ENCODE results near the gene PNPLA1.

Gene PNPLA1

GRCh38 chr6:36246506-36247268 is 23.2 kb upstream of the PNPLA1 start:
- DNase-seq = no peak

- no peak for DNase-seq
These were observed 22.2 kb upstream of the PNPLA1 start for GRCh38 chr6:36247693-36248092.

DNA sequence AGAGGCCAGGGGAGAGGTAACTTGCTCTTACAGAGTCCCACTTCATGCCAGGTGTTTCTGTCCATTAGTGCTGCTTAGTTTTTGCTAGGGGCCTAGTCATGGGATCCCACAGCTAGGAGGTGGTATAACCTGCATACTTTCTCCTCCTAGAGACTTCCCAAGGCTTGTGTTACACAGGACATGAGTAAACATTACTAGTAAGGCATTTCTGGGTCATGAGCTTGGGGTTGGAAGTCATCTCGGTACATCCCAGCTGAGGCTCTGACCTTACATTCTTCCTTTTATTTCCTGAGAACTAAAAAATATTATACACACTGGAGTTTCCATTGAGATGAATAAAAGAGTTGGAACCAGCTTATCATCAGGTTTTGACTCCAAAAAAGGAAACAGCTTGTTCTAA is 20.9 kb upstream of the PNPLA1 start:
- no peak for DNase-seq

DNA sequence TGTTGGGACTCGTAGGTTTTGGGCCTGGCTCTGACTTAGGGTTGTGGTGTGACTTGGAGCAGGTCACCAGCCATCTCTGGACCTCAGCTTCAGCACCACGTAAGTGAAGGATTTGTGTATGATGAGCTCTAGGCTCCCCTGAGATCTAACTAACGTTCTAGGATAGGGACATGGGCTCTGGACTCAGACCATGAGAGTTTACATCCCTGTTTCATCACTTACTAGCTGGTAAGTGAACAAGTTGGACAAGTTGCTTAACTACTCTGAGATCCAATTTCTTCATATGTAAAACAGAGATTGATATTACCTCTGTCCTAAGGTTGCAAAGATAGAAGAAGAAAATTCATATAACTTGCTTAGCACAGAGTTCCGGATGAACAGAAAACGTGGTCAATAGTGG is 20.3 kb upstream of the PNPLA1 start:
- DNase-seq = no peak

GRCh38 chr6:36252005-36252404 is 17.9 kb upstream of the PNPLA1 start:
- DNase-seq = no peak

- no peak for DNase-seq
These were observed 6.4 kb upstream of the PNPLA1 start for GRCh38 chr6:36263390-36264000.

DNA sequence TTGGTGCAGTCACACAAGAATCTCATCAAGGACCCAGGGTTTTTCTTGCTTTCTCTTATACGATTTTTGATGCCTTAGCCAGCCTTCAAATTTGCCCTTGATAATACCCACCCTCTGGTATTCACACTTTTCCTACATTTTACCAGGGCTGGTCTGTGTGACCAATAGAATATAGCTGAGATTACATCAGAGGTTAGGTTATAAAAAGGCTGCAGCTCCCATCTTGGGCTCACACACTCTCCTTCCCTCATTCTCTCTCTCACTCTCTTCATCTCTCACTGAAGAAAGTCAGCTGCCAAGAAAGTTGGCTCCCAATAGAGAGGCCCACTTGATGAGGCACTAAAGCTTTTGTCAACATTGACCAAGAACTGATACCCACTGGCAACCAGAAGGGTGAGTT is 4.1 kb upstream of the PNPLA1 start:
- no peak for DNase-seq

DNA sequence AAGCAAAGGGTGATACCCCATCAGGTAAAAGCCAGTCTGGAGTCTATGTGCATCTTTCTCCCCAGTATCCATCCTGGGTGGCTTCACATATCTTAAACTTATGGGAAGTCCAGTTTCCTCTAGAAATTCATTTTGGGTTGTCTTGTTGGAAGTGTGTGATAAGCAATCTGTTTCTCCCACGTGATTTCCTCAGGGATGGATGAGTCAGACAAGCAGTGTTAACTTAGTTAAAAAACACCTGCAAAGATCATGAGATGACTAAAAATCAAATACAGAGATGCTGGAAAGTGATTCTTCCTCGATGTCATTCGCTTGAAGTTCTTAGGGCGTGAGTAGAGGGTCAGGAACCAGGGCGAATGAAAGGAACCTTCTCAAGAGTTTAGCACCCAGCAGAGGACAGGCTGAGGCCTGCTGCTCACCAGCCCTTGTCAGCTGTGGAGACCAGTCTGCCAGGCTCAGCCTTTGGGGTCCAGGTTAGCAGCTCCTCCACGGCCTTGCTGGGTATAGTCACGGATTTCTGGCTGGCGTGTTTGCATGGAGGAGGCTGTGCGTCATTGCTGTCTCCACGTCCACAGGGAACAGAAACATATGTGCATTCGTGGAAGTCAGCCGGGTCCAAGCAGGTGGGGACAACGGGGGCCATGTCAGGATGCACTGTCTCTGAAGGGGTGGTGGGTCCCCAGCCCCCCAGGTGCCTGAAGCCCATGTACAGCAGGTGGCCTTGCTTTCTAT is 2.8 kb upstream of the PNPLA1 start:
- no peak for DNase-seq

- no peak for DNase-seq
These were observed 2.0 kb upstream of the PNPLA1 start for GRCh38 chr6:36267731-36268477.

GRCh38 chr6:36268478-36269275 is 1.2 kb upstream of the PNPLA1 start:
- DNase-seq = no peak

DNA sequence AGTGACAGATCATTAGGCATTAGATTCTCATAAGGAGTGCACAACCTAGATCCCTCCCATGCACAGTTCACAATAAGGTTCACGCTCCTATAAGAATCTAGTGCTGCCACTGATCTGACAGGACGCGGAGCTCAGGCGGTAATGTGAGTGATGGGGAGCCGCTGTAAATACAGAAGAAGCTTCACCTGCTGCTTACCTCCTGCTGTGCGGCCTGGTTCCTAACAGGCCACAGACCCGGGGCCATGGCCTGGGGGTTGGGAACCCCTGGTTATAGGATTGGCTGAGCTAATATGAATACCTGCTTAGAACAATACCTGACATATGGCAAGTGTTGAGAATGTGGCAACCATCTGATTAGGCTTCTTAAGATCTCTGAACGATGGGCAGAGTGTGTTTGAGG is 2.4 kb downstream of the PNPLA1 start:
- no peak for DNase-seq

GRCh38 chr6:36273067-36273466 is 3.2 kb downstream of the PNPLA1 start:
- DNase-seq = no peak

DNA sequence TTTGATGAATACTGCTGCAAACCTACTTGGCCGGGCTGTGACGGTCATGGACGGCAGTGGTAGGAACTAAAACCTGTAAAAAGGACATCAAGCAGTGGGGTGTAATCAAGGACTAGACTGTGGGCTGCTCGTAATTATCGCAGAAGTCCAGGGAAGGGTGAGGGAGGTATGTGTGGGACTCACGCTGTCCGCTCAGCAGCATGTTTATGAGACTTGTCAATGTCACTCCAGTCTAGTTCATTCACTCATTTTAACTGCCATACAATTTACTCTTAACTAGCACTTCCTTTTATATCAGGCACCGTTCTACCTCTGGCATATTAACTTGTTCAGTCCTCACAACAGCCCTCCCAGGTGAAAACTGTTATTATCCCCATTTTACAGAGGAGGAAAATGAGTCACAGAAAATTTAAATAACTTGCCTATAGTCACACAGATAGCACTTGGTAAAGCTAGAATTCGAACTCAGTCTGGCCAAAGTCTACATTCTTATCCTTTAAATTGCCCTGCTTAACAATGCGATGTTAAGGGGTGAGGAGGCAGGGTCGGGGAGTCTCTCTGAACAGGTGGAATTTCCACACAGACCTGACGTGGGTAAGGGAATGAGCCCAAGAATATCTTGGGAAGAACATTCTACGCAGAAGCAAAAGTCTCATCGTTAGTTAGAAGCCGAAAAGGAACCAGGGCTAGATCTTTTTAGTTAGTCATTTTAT is 4.1 kb downstream of the PNPLA1 start:
- DNase-seq = no peak

- no peak for DNase-seq
These were observed 7.0 kb downstream of the PNPLA1 start for GRCh38 chr6:36276581-36277536.

DNA sequence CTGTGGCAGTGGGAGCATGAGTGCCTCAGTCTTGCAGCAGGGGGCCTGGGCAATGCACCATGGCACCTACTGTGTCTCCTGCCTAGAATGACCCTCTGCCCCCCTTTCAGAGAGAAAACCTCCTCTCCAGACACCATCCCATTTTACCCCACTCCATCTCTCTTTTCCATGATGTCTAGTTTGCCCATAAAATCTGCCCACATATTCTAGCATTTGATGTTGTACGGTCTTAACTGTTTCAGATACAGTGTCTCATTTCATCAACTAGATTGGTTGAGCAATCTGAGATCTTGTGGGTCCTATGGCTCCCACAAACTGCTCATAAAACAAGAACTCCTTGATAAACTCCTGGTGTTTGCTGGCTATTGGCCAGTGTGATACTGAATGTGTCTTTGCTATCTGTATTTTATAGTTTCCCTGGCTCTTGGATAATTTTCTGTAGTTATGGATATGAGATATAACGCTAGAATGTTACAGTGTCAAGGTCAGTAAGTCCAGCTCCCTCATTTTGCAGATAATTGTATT is 8.1 kb downstream of the PNPLA1 start:
- no peak for DNase-seq

DNA sequence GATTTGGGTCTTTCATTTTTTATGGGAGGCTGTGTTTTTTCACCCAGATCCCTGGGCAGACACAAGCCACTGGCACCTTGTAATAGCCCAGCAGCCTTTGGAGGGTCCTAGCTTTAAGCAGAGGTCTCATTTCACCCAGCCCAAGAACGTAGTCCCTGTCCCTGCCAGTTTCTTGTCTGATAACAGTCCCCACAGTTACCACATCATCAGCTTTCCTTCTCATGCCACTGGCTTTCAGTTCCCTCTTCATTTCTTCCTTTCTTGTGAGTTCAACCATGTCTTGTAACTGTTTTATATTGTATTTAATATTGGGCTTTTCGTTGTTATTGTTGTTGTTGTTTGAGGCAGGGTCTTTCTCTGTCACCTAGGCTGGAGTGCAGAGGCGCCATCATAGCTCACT is 10.6 kb downstream of the PNPLA1 start:
- no peak for DNase-seq

GRCh38 chr6:36280983-36281382 is 11.1 kb downstream of the PNPLA1 start:
- DNase-seq = no peak

DNA sequence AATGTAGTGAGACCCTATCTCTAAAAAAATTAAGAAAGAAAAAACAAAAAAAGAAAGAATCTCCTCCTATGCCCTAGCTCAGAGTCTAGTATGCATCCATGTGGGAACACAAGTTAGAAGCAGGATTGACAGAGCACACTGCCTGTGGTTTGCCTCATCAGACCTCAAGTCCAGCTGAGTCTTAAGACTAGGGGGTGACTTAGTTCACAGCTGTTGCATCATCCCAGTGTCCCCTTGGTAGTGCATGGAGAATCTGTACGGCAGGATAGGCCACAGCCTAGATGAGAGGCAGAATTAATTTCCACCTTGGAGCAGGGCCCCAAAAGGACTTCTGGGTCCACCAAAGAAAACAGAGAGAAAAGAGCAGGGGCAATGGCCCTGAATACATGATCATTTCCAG is 13.7 kb downstream of the PNPLA1 start:
- no peak for DNase-seq

GRCh38 chr6:36284359-36284758 is 14.5 kb downstream of the PNPLA1 start:
- DNase-seq = no peak

DNA sequence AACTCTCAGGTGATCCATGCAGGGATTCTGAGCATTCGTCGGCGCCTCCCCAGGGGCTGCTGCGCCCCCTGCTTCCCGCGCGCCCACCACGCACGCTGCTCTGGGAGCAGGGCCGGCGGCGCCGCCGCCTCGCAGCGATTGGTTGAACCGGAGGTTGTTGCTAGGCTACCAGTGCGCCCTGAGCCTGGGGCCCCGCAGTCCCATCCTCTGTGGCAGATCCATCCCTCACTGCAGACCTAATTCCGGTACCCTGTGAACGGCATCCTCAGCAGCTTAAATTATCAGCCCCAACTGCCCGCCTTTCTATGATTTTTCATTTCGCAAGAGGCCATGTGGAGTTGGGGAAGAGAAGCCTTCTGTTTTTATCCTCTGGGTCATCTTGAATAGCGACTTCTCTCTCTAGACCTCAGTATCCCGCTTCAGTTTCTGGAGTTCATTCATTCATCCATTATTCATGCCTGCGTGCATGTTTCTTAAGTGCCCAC is 15.4 kb downstream of the PNPLA1 start:
- DNase-seq = no peak

Measured in stimulated activated CD4-positive, alpha-beta T cell treated with anti-CD3 and anti-CD28 coated beads, Interleukin-4, amount 100 ng/mL, for 24 hours (primary cell).